Measurements from ENCODE around the gene TEN1.

DNA sequence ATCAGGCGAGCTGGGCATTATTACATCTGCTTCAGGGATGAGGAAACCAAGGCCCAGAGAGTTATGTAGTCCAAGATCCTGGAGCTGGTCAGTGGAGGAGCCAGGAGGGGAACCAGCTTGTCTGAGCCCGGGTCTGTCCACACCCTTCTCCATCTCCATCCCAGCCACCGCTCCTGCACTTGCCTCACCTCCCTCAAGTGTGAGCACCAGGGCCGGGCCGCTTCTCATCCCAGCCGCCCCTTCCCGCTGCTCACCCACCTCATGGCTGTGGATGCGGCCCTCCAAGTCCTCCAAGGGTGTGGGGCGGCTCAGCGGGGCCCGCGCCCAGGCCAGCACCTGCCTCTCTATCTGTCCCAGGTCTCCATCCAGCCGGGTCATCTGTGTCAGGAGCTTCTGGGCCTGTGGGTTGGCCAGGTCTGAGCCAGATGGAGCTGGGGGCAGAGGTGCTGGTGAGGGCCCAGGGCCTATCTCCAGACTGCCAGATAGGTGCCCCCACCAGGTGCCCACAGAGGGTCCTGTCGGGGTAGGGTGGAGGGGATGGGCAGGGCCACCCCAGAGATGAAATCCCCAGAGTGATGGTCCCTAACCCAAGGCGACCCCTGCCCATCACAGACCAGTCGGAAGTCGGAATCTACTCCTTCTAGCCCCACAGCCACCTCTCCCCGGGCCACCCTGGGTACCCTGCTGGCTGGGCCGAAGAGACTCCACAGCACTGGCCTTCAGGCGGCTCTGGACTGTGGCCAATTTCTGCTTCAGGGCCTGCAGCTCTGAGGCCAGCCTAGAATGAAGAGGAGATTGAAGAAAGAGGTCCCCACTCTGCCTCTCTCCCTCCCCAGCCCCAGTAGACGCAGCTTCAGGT, 38.7 kb downstream of the TEN1 start:
- TF ChIP-seq, protein P1, sequence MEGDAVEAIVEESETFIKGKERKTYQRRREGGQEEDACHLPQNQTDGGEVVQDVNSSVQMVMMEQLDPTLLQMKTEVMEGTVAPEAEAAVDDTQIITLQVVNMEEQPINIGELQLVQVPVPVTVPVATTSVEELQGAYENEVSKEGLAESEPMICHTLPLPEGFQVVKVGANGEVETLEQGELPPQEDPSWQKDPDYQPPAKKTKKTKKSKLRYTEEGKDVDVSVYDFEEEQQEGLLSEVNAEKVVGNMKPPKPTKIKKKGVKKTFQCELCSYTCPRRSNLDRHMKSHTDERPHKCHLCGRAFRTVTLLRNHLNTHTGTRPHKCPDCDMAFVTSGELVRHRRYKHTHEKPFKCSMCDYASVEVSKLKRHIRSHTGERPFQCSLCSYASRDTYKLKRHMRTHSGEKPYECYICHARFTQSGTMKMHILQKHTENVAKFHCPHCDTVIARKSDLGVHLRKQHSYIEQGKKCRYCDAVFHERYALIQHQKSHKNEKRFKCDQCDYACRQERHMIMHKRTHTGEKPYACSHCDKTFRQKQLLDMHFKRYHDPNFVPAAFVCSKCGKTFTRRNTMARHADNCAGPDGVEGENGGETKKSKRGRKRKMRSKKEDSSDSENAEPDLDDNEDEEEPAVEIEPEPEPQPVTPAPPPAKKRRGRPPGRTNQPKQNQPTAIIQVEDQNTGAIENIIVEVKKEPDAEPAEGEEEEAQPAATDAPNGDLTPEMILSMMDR (IDR thresholded peaks at IDR 0.05; ENCODE audit: insufficient read depth, low read length, poor library complexity, severe bottlenecking): no peak
- no peak for TF ChIP-seq EZH2phosphoT487 (conservative IDR thresholded peaks at IDR 0.05; ENCODE audit: low read length)

All from SU-DHL-6 (cell line).